H1 (cell line): ENCODE measurements around the gene XYLB. TPM values are rescaled to one million over a fixed set of nuclear protein-coding genes. Genes with fewer than 3 reads are reported as not detected.
"Not testable (repeated sequence)": the region's sequence is repeated elsewhere in the genome, so short reads cannot be mapped to it uniquely, and the experiment has no call there.

Experiments used
- CTCF ChIA-PET: fragments of 300-600 bp; sonication (Branson Sonifier 250); formaldehyde crosslinking; loops from one replicate; lab custom pipeline; 2021; ENCODE audit not compliant: partially characterized antibody; lab: Charles Lee
- POLR2A ChIA-PET: fragments of 300-600 bp; sonication (Branson Sonifier 250); formaldehyde crosslinking; loops from one replicate; lab custom pipeline; 2021; ENCODE audit warnings: inconsistent platforms; ENCODE audit not compliant: partially characterized antibody; lab: Charles Lee
- DNase-seq, 2 experiments: peaks; one replicate each; pipeline versions ENCODE4 v3.0.0 to v3.0.0-alpha.2; 2010 to 2022; ENCODE audit warnings: low spot score in 2 of 2, low read depth in 1 of 2, mixed read lengths in 1 of 2
- FAIRE-seq: peaks from 2 replicates; lab custom pipeline; 2011; peaks lifted over from hg19 to GRCh38; lab: Jason Lieb, UNC
- H2AFZ ChIP-seq: 2 replicates; pipeline ENCODE4 v1.8.1; 2012; ENCODE audit warnings: low read length, inconsistent platforms
- H2AK5ac ChIP-seq: 2 replicates; pipeline ENCODE4 v1.6.1; 2013; ENCODE audit warnings: low read depth, low read length
- H2BK120ac ChIP-seq: replicated peaks from 2 replicates; pipeline ENCODE3; 2013; ENCODE audit warnings: low read depth, low read length, inconsistent platforms
- H2BK12ac ChIP-seq: 2 replicates; pipeline ENCODE4 v1.6.1; 2013; ENCODE audit warnings: low read depth, low read length
- H2BK15ac ChIP-seq: 2 replicates; pipeline ENCODE4 v1.6.1; 2013; ENCODE audit warnings: low read length
- H2BK20ac ChIP-seq: 2 replicates; pipeline ENCODE4 v1.6.1; 2013; ENCODE audit warnings: low read length
- H2BK5ac ChIP-seq: 2 replicates; pipeline ENCODE4 v1.6.1; 2013; ENCODE audit warnings: low read depth, low read length
- H3K14ac ChIP-seq: 2 replicates; pipeline ENCODE4 v1.6.1; 2013; ENCODE audit warnings: inconsistent platforms; ENCODE audit not compliant: insufficient read length
- H3K18ac ChIP-seq: 2 replicates; pipeline ENCODE4 v1.6.1; 2013; ENCODE audit warnings: low read length; ENCODE audit errors: extremely low read depth
- H3K23ac ChIP-seq: 2 replicates; pipeline ENCODE4 v1.6.1; 2013; ENCODE audit warnings: inconsistent platforms; ENCODE audit not compliant: insufficient read length
- H3K23me2 ChIP-seq: 2 replicates; pipeline ENCODE4 v1.6.1; 2013; ENCODE audit warnings: low read depth, low read length
- H3K27ac ChIP-seq: 2 replicates; pipeline ENCODE4 v1.6.1; 2011; ENCODE audit warnings: low read depth, low read length, inconsistent platforms
- H3K27me3 ChIP-seq, 4 experiments: replicated peaks in 1 of 4; 1 replicate in 1 of 4; 2 replicates in 3 of 4; pipeline versions ENCODE4 v1.6.1 to v1.8.1; 2011 to 2013; ENCODE audit warnings: low read length in 3 of 4, mild to moderate bottlenecking in 3 of 4, inconsistent platforms in 2 of 4, mixed read lengths in 2 of 4, moderate library complexity in 1 of 4; ENCODE audit not compliant: control insufficient read depth in 3 of 4, insufficient read depth in 3 of 4; ENCODE audit errors: extremely low read depth in 1 of 4
- H3K36me3 ChIP-seq, 4 experiments: 2 replicates each; pipeline versions ENCODE4 v1.6.1 to v1.8.1; 2011 to 2013; ENCODE audit warnings: mild to moderate bottlenecking in 4 of 4, low read length in 3 of 4, moderate library complexity in 2 of 4, control low read depth in 1 of 4, inconsistent platforms in 1 of 4; ENCODE audit not compliant: insufficient read depth in 4 of 4, control insufficient read depth in 2 of 4
- H3K4ac ChIP-seq: replicated peaks from 2 replicates; pipeline ENCODE3; 2013; ENCODE audit warnings: low read length, low read depth, mixed read lengths, inconsistent platforms; ENCODE audit not compliant: insufficient read length
- H3K4me1 ChIP-seq, 4 experiments: replicated peaks in 1 of 4; 1 replicate in 1 of 4; 2 replicates in 3 of 4; pipeline versions ENCODE4 v1.6.1 to v1.8.1; 2011 to 2013; ENCODE audit warnings: low read length in 3 of 4, inconsistent platforms in 2 of 4, mixed read lengths in 1 of 4; ENCODE audit not compliant: insufficient read depth in 4 of 4, control insufficient read depth in 3 of 4
- H3K4me2 ChIP-seq, 2 experiments: 2 replicates each; pipeline versions ENCODE4 v1.6.1 to v1.8.1; 2011 to 2013; ENCODE audit warnings: low read depth in 2 of 2, low read length in 2 of 2, control low read depth in 1 of 2, inconsistent platforms in 1 of 2, mild to moderate bottlenecking in 1 of 2; ENCODE audit not compliant: insufficient read depth in 1 of 2
- H3K4me3 ChIP-seq, 4 experiments: fragments of 200-600, 300-600 bp in 1 of 4; sonication (generic), shearing (Covaris generic), sonication (Bioruptor Twin) in 1 of 4; 2 replicates each; pipeline versions ENCODE4 v1.5.1 to v1.8.1; 2011 to 2016; ENCODE audit warnings: low read length in 4 of 4, low read depth in 3 of 4, control low read depth in 2 of 4, inconsistent platforms in 2 of 4, mild to moderate bottlenecking in 2 of 4, mixed read lengths in 1 of 4, moderate library complexity in 1 of 4; ENCODE audit not compliant: insufficient read depth in 2 of 4; ENCODE audit errors: extremely low read depth in 1 of 4
- H3K56ac ChIP-seq: replicated peaks from 2 replicates; pipeline ENCODE3; 2013; ENCODE audit warnings: low read depth, mild to moderate bottlenecking, mixed read lengths, low read length, inconsistent platforms; ENCODE audit not compliant: insufficient read length
- H3K79me1 ChIP-seq: 2 replicates; pipeline ENCODE4 v1.6.1; 2013; ENCODE audit warnings: low read depth, low read length, control low read depth
- H3K79me2 ChIP-seq, 2 experiments: 2 replicates each; pipeline versions ENCODE4 v1.6.1 to v1.8.1; 2012 to 2013; ENCODE audit warnings: low read length in 2 of 2, mild to moderate bottlenecking in 2 of 2, inconsistent platforms in 1 of 2; ENCODE audit not compliant: insufficient read depth in 2 of 2, control insufficient read depth in 1 of 2
- H3K9ac ChIP-seq, 4 experiments: replicated peaks in 1 of 4; 1 replicate in 1 of 4; 2 replicates in 3 of 4; pipeline versions ENCODE4 v1.6.1 to v1.8.1; 2011 to 2013; ENCODE audit warnings: low read depth in 3 of 4, low read length in 3 of 4, control low read depth in 2 of 4, mild to moderate bottlenecking in 2 of 4, moderate library complexity in 2 of 4, inconsistent platforms in 1 of 4; ENCODE audit errors: extremely low read depth in 1 of 4
- H3K9me3 ChIP-seq, 2 experiments: 2 replicates each; pipeline versions ENCODE4 v1.6.1 to v1.8.1; 2012 to 2013; ENCODE audit warnings: mild to moderate bottlenecking in 2 of 2, moderate library complexity in 2 of 2, control low read depth in 1 of 2, inconsistent platforms in 1 of 2, low read depth in 1 of 2, low read length in 1 of 2, mixed read lengths in 1 of 2; ENCODE audit not compliant: insufficient read depth in 2 of 2
- H4K20me1 ChIP-seq, 2 experiments: replicated peaks in 1 of 2; 2 replicates each; pipeline versions ENCODE3 to v1.8.1; 2011 to 2013; ENCODE audit warnings: inconsistent platforms in 2 of 2, low read length in 2 of 2, mild to moderate bottlenecking in 1 of 2; ENCODE audit not compliant: insufficient read depth in 2 of 2, control insufficient read depth in 1 of 2
- H4K5ac ChIP-seq: 2 replicates; pipeline ENCODE4 v1.6.1; 2013; ENCODE audit warnings: low read length, low read depth, mixed read lengths, inconsistent platforms; ENCODE audit not compliant: insufficient read length
- H4K8ac ChIP-seq: 2 replicates; pipeline ENCODE4 v1.8.0; 2013; ENCODE audit warnings: mild to moderate bottlenecking, moderate library complexity, low read length, inconsistent platforms; ENCODE audit not compliant: insufficient read depth; ENCODE audit errors: extremely low read depth
- H4K91ac ChIP-seq: replicated peaks from 2 replicates; pipeline ENCODE3; 2013; ENCODE audit warnings: low read length, mixed read lengths, inconsistent platforms; ENCODE audit not compliant: insufficient read length
- WGBS, 2 experiments: shearing (Covaris generic) in 1 of 2; methylation state at CpG; one replicate each; pipeline versions ENCODE4 v1.1.6 to v1.1.7; 2013 to 2015; ENCODE audit warnings: low lambda C conversion rate in 2 of 2, mixed read lengths in 2 of 2, inconsistent platforms in 1 of 2, low coverage in 1 of 2, missing lambda C conversion rate in 1 of 2; ENCODE audit not compliant: insufficient replicate concordance in 2 of 2, insufficient coverage in 1 of 2, insufficient read length in 1 of 2; ENCODE audit errors: extremely low coverage in 1 of 2, missing lambda C conversion rate in 1 of 2; 5-methylcytosine and 5-hydroxymethylcytosine counted together
- polyA plus RNA-seq, 7 experiments: library from polyadenylated mRNA; depleted of rRNA in 3 of 7; stranded (reverse) in 5 of 7; unstranded in 2 of 7; fragments of >200 nt in 5 of 7; fragments of 200-250 nt in 2 of 7; gene quantifications; 1 replicate in 5 of 7; 2 replicates in 1 of 7; 4 replicates in 1 of 7; pipeline versions ENCODE4 v1.2.1 to v1.2.3, GENCODE V29; 2011 to 2013; ENCODE audit warnings: missing spikeins in 2 of 7, mixed read lengths in 2 of 7
- total RNA-seq: library from RNA; stranded (reverse); fragmentation: NEBNext Ultra II Directional; extraction: Animal tissue kit (Norgen Biotek cat#: 25700); gene quantifications from 2 replicates; pipeline ENCODE4 v1.2.1, GENCODE V29; 2021

XYLB gene
- total and polyA plus RNA-seq, 2 of the 8 experiments (the other 6 are each of a cell fraction or from before 2014, with no cell fraction given), result 1.7 to 5.5 TPM

DNA sequence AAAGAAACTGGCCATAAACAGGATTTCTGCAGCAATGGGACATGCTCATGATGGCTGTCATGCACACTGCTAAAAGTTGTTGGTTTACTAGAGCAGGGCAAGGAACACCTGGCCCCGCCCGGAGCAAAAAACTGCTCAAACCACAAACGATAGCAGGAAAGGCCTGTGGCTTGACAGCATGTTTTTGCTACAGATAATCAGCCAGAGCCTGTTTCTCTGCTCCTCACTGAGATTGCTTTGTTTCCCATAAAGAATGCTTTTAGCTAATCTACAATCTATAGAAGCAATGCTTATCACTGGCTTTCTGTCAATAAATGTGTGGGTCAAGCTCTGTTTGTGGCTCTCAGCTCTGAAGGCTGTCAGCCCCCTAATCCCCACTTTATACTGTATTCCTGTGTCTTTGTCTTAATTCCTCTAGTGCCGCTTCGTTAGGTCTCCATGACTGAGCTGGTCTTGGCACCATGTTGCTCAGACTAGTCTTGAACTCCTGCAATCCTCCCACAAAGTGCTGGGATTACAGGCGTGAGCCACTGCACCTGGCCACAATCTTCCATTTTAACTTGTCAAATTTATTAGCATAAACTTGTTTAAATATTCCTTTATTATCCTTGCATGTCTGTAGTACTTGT lies 80.3 kb downstream of the XYLB start:
- H3K79me2 ChIP-seq, H4K91ac ChIP-seq, H2AFZ ChIP-seq, H3K27ac ChIP-seq, H3K4me1 ChIP-seq, DNase-seq, H4K20me1 ChIP-seq, H3K79me1 ChIP-seq, H3K36me3 ChIP-seq, H3K9me3 ChIP-seq, H3K56ac ChIP-seq, H3K23ac ChIP-seq, FAIRE-seq, H2BK20ac ChIP-seq, H2BK5ac ChIP-seq, H3K23me2 ChIP-seq, H3K9ac ChIP-seq, H3K18ac ChIP-seq, H3K4me3 ChIP-seq, H4K8ac ChIP-seq, H3K27me3 ChIP-seq, H3K4me2 ChIP-seq, H2BK15ac ChIP-seq, H2AK5ac ChIP-seq, H4K5ac ChIP-seq, H3K4ac ChIP-seq, H2BK12ac ChIP-seq, H3K14ac ChIP-seq, H2BK120ac ChIP-seq: not testable (repeated sequence)
- ChIA-PET POLR2A (interaction anchor here (1.1 kb wide), 1 partner anchor 28 kb away, joined by 3 read pairs; no protein-coding TSS in a partner anchor), CTCF (interaction anchor here (0.9 to 1.7 kb wide), 3 partner anchors 13 to 54 kb away, joined by 3 read pairs; no protein-coding TSS in a partner anchor)
- WGBS, 2 experiments, result 84% methylated on average over 6 of the region's 6 CpGs; no CpG with 5 or more reads in 1 of the 2 experiments
